HEK293 (cell line): ENCODE data around the gene ZFP62.
A peak's percentile ranks its signal among the peaks of the same experiment; 100 is the strongest.

ENCODE experiments used
- GLIS2 ChIP-seq: fragments of 450-650 bp; formaldehyde crosslinking; IDR thresholded peaks from 2 replicates; pipeline ENCODE4 v1.5.1; 2016; ENCODE audit warnings: missing biosample characterization, missing genetic modification characterization
- MZF1 ChIP-seq: fragments of 450-650 bp; formaldehyde crosslinking; IDR thresholded peaks from 2 replicates; pipeline ENCODE4 v1.5.1; 2017; ENCODE audit warnings: missing biosample characterization, missing genetic modification characterization, borderline replicate concordance
- PRDM10 ChIP-seq: fragments of 450-650 bp; formaldehyde crosslinking; IDR thresholded peaks from 2 replicates; pipeline ENCODE4 v1.5.1; 2016; ENCODE audit warnings: missing biosample characterization, missing genetic modification characterization
- RBAK ChIP-seq: fragments of 450-650 bp; formaldehyde crosslinking; IDR thresholded peaks from 2 replicates; pipeline ENCODE4 v1.5.1; 2016; ENCODE audit warnings: missing biosample characterization, missing genetic modification characterization
- YY1 ChIP-seq: fragments of 450-650 bp; formaldehyde crosslinking; IDR thresholded peaks from 2 replicates; pipeline ENCODE4 v1.5.1; 2018; ENCODE audit warnings: missing biosample characterization, missing genetic modification characterization
- ZNF121 ChIP-seq: fragments of 450-650 bp; formaldehyde crosslinking; IDR thresholded peaks from 2 replicates; pipeline ENCODE4 v1.5.1; 2016; ENCODE audit warnings: missing biosample characterization, missing genetic modification characterization
- ZNF239 ChIP-seq: fragments of 450-650 bp; formaldehyde crosslinking; IDR thresholded peaks from 2 replicates; pipeline ENCODE4 v1.5.1; 2016; ENCODE audit warnings: missing biosample characterization, missing genetic modification characterization
- ZNF521 ChIP-seq: fragments of 450-650 bp; formaldehyde crosslinking; IDR thresholded peaks from 2 replicates; pipeline ENCODE4 v1.5.1; 2017; ENCODE audit warnings: missing biosample characterization, mild to moderate bottlenecking, missing genetic modification characterization
- ZNF561 ChIP-seq: fragments of 450-650 bp; IDR thresholded peaks from 2 replicates; pipeline ENCODE4 v1.5.1; 2018; ENCODE audit warnings: missing biosample characterization, missing genetic modification characterization, borderline replicate concordance
- ZNF658 ChIP-seq: fragments of 450-650 bp; formaldehyde crosslinking; IDR thresholded peaks from 2 replicates; pipeline ENCODE4; 2016; ENCODE audit warnings: missing biosample characterization, missing genetic modification characterization
- ZNF670 ChIP-seq: fragments of 450-650 bp; formaldehyde crosslinking; IDR thresholded peaks from 2 replicates; pipeline ENCODE4 v1.5.1; 2016; ENCODE audit warnings: missing biosample characterization, missing genetic modification characterization, low read depth
- ZNF768 ChIP-seq: fragments of 450-650 bp; formaldehyde crosslinking; IDR thresholded peaks from 2 replicates; pipeline ENCODE4 v1.5.1; 2018; ENCODE audit warnings: missing biosample characterization, mild to moderate bottlenecking, missing genetic modification characterization
- ZSCAN5A ChIP-seq: fragments of 450-650 bp; formaldehyde crosslinking; IDR thresholded peaks from 2 replicates; pipeline ENCODE4 v1.5.1; 2016; ENCODE audit warnings: missing biosample characterization, missing genetic modification characterization
- TF ChIP-seq, protein P1 (sequence below): fragments of 450-650 bp; formaldehyde crosslinking; IDR thresholded peaks from 2 replicates; pipeline ENCODE4 v1.5.1; 2016; ENCODE audit warnings: missing biosample characterization, missing genetic modification characterization

DNA sequence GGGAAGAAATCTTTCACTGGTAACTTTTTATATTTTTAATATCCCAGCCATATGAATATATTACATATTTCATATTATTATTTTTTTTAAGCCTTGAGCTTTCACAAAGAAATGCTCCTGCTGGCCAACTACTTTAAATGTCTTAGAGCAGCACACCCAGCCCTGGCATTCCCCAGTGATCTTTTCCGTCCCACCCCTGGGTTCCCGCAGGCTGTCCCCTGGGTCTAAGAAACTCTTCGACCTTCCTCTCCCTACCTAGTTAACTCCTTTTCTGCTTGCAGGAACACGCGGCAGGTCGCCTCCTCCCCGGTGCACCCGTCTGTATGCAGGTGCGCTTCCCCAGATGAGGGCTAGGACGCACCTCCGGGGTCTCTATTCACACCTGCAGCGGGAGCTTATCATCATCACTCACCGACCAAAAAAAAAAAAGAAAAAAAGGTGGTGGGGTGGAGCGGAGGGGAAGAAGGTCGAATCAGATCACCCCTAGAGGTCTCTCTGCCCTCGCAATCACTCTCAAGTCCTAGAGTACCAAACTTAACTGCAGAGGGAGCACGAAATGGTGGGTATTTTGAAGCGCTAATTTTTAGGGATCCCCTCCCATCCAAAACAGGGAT lies 696 bp downstream of the ZFP62 start:
- TF ChIP-seq, protein P1, sequence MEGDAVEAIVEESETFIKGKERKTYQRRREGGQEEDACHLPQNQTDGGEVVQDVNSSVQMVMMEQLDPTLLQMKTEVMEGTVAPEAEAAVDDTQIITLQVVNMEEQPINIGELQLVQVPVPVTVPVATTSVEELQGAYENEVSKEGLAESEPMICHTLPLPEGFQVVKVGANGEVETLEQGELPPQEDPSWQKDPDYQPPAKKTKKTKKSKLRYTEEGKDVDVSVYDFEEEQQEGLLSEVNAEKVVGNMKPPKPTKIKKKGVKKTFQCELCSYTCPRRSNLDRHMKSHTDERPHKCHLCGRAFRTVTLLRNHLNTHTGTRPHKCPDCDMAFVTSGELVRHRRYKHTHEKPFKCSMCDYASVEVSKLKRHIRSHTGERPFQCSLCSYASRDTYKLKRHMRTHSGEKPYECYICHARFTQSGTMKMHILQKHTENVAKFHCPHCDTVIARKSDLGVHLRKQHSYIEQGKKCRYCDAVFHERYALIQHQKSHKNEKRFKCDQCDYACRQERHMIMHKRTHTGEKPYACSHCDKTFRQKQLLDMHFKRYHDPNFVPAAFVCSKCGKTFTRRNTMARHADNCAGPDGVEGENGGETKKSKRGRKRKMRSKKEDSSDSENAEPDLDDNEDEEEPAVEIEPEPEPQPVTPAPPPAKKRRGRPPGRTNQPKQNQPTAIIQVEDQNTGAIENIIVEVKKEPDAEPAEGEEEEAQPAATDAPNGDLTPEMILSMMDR (tag by site-specific recombination) = peak; percentile 88
- TF ChIP-seq ZSCAN5A (tag by site-specific recombination) = no peak
- no peak for TF ChIP-seq ZNF521 (tag by site-specific recombination)
- TF ChIP-seq GLIS2 (tag by site-specific recombination) = no peak
- TF ChIP-seq ZNF121 (tag by site-specific recombination) = no peak
- TF ChIP-seq PRDM10 (tag by site-specific recombination) = no peak
- no peak for TF ChIP-seq ZNF658
- TF ChIP-seq ZNF239 (tag by site-specific recombination) = no peak
- TF ChIP-seq MZF1 (tag by site-specific recombination) = no peak
- no peak for TF ChIP-seq RBAK (tag by site-specific recombination)
- no peak for TF ChIP-seq ZNF768 (tag by site-specific recombination)
- TF ChIP-seq YY1 (tag by site-specific recombination) = no peak
- TF ChIP-seq ZNF561 = no peak
- TF ChIP-seq ZNF670 (tag by site-specific recombination) = no peak
